ENCODE measurements around the gene SLC26A1.

The SLC26A1 gene

DNA sequence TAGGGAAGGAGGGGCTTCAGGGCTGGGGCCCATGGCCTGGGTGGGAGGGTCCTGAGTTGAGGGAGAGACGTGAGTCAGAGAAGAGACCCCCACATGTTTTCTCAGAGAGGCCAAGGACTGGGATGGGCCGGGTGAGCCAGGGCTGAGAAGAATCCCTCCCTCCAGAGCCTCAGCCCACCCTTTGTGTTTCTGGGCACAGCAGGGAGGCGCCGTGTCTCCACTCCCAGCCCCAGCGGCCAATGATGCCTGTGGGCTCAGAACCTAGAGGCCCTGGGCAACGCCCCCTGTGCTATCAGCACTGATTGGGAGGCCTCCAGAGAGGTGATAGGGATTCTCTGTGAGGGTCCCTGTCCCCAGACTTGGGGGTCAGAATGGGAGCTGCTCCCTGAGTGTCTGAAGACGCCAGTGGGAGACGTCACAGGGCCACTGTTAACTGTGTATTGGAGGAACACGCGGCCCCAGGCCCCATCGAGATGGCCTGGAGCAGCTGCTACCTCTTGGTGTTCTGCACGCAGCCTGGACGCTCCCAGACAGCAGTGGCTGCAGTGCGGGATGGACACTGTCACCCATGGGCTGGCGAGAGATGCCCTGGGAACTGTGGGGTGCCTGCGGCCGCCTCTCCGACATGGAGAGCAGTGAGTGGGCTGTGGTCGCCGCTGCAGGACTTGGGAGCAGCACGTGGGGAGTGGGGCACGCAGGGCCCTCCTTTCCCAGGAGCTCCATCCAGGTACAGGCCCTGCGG lies 26.7 kb upstream of the SLC26A1 start:
- CTCF ChIA-PET = no interaction called here
- POLR2A ChIA-PET = no interaction called here
- no peak for TF ChIP-seq CTCF (IDR thresholded peaks at IDR 0.05; ENCODE audit: insufficient read depth, low read length, missing control alignments)
- DNase-seq (ENCODE audit: low read depth, low spot score) = no peak
- H3K4me3 ChIP-seq (ENCODE audit: low read depth, low read length) = no peak overlapping the region

DNA sequence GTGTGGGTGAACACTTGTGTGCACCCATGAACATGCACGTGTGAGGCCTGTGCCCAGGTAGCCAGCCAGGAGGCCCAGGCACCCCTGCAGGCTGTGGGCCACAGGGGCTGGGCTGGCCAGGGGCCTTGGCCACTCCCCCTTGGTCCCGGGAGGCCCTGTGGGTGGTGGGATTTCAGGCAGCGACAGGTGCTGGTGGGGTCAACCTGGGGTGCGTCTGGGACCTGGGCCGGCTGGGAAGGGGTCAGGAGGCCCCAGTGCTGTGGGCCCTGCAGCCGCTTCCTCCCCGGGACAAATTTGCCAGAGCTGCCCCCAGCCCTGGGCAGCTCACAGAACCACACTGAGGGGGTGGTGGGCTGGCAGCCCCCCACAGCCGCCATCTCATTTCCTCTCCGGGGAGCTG lies 26.1 kb upstream of the SLC26A1 start:
- TF ChIP-seq CTCF (IDR thresholded peaks at IDR 0.05; ENCODE audit: insufficient read depth, low read length, missing control alignments) = no peak
- no peak overlapping the region for H3K4me3 ChIP-seq (ENCODE audit: low read depth, low read length)
- CTCF ChIA-PET = no interaction called here
- no peak for DNase-seq (ENCODE audit: low read depth, low spot score)
- POLR2A ChIA-PET = no interaction called here

- POLR2A ChIA-PET = no interaction called here
- CTCF ChIA-PET = no interaction called here
- no peak overlapping the region for H3K4me3 ChIP-seq (ENCODE audit: low read depth, low read length)
- DNase-seq (ENCODE audit: low read depth, low spot score) = no peak
- no peak for TF ChIP-seq CTCF (IDR thresholded peaks at IDR 0.05; ENCODE audit: insufficient read depth, low read length, missing control alignments)
These were observed 25.2 kb upstream of the SLC26A1 start for GRCh38 chr4:1018147-1019020.

DNA sequence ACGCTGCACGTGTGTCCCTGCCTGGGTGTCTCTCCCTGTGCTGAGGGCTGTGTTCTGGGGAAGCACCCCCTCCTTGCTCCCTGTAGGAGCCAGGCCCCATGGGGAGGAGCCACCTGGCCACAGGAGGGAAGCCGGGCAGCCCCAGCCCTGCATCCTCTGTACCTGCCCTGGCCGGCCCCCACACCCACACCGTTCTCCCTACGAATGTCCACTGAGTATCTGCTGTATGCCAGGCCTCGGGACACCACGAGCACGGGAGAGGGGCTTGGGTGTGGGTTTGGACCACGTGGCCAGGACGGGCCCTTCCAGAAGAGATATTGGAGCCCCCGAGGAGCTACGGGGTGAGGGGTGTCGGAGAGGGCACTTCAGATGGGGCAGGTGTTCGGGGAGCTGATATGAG lies 24.5 kb upstream of the SLC26A1 start:
- no peak for DNase-seq (ENCODE audit: low read depth, low spot score)
- POLR2A ChIA-PET = no interaction called here
- no peak for TF ChIP-seq CTCF (IDR thresholded peaks at IDR 0.05; ENCODE audit: insufficient read depth, low read length, missing control alignments)
- CTCF ChIA-PET = no interaction called here
- H3K4me3 ChIP-seq (ENCODE audit: low read depth, low read length) = no peak overlapping the region

DNA sequence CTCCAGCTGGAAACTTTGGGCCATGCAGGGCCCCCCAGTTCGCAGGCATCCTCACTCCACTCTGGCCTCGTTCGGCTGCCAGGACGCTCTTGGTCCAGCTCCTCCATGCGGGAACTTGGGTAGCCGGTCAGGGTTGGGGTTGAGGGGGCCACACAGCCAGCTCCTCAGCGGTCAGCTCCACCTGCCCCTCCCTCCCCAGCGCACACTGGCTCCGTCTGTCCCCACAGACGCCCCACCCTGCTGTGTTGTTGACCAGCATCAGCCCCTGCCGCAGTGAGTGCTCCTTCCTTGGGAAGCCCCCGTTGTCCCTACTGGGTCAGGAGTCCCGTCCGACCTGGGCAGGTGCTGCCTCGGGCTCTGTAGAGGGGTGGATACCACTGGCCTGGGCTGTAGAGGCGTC lies 24.0 kb upstream of the SLC26A1 start:
- no peak for TF ChIP-seq CTCF (IDR thresholded peaks at IDR 0.05; ENCODE audit: insufficient read depth, low read length, missing control alignments)
- H3K4me3 ChIP-seq (ENCODE audit: low read depth, low read length) = no peak overlapping the region
- ChIA-PET POLR2A (no interaction called here), CTCF (no interaction called here)
- DNase-seq (ENCODE audit: low read depth, low spot score) = no peak

- CTCF ChIA-PET = no interaction called here
- DNase-seq (ENCODE audit: low read depth, low spot score) = no peak
- POLR2A ChIA-PET = interaction anchor here (0.6 kb wide), 1 partner anchor 329 kb away, joined by 3 read pairs; no protein-coding TSS in a partner anchor
- H3K4me3 ChIP-seq (ENCODE audit: low read depth, low read length) = no peak overlapping the region
- TF ChIP-seq CTCF (IDR thresholded peaks at IDR 0.05; ENCODE audit: insufficient read depth, low read length, missing control alignments) = no peak
These were observed 22.5 kb upstream of the SLC26A1 start for GRCh38 chr4:1015746-1016145.
